Activated CD8-positive, alpha-beta memory T cell treated with anti-CD3 and anti-CD28 coated beads, Interleukin-2, amount 50 U/mL, for 24 hours (primary cell): ENCODE measurements around the gene TFRC.
"Not testable (repeated sequence)": the region's sequence is repeated elsewhere in the genome, so short reads cannot be mapped to it uniquely, and the experiment has no call there.

Experiments used
- DNase-seq: peaks from one replicate; pipeline ENCODE4 v3.0.0-alpha.2; 2020; ENCODE audit errors: extremely low read depth

The TFRC gene

GRCh38 chr3:196004359-196005052, 77.4 kb downstream of the TFRC start:
- not testable (repeated sequence) for DNase-seq

- DNase-seq, result no peak
Measured at GRCh38 chr3:196003611-196004010, 78.3 kb downstream of the TFRC start.

GRCh38 chr3:196002721-196003120, 79.2 kb downstream of the TFRC start:
- not testable (repeated sequence) for DNase-seq

- DNase-seq, result not testable (repeated sequence)
Measured at GRCh38 chr3:196001240-196001639, 80.7 kb downstream of the TFRC start.

GRCh38 chr3:196000360-196000950, 81.4 kb downstream of the TFRC start:
- not testable (repeated sequence) for DNase-seq

GRCh38 chr3:195999896-196000295, 82.0 kb downstream of the TFRC start:
- no peak for DNase-seq
